Peyer's patch (tissue), 4 donors: ENCODE results near the gene SLCO3A1.

Experiments
- CTCF ChIP-seq, 6 experiments: fragments of 450-650 bp in 4 of 6; fragments of 200-600 bp in 2 of 6; sonication (generic) in 1 of 6; IDR thresholded peaks; one replicate each; pipeline ENCODE4 v1.5.1; 2017 to 2019; ENCODE audit warnings: antibody characterized with exemption in 6 of 6, mild to moderate bottlenecking in 3 of 6, moderate library complexity in 1 of 6
- POLR2A ChIP-seq, 2 donors: fragments of 450-650 bp; IDR thresholded peaks; one replicate each; pipeline ENCODE4 v1.5.1; 2017; ENCODE audit warnings: antibody characterized with exemption in 2 of 2, mild to moderate bottlenecking in 2 of 2, moderate library complexity in 2 of 2

GRCh38 chr15:91916051-91916450, 62.5 kb downstream of the SLCO3A1 start:
- TF ChIP-seq CTCF (IDR thresholded peaks at IDR 0.05): no peak
- no peak for TF ChIP-seq POLR2A (IDR thresholded peaks at IDR 0.05)
